ENCODE results near the gene IGFBP1. TPM values are rescaled to one million over a fixed set of nuclear protein-coding genes. Genes with fewer than 3 reads are reported as not detected.

Gene IGFBP1
- polyA plus RNA-seq, 1 of the 3 experiments (the other 2 are of a cell fraction) = not detected

DNA sequence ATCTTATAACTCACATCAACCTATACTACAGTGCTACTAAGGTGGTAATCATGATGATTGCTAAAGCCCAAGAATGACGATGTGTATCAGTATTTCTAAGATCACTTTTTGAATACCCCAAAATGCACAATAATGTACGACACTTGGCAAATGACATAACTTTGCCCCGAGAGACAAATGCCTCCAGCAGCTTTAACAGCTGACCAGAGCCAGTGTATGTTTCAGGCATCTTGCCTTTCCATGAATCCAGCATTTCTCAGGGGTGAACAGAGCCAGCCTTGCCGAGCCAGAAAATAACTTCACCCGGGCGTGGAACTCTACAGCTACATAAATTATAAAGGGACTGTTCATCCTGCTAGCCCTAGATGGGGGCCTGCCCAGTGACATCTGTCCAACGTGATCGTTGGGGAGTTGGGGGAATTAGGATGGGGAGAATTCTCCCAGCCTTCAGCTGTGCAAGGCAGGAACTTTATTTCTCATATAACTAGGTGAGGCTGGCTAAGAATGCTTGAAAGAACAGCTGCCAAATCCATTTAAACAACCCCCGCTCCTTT, 31.0 kb downstream of the IGFBP1 start:
- H4K20me1 ChIP-seq (ENCODE audit: insufficient read depth) = peaks cover 32% of the 10 kb centered on the region
- peaks cover 21 to 36% of the 10 kb centered on the region in 2 experiments for H3K4me1 ChIP-seq (ENCODE audit: control insufficient read depth in 1 of 2, insufficient read depth in 2 of 2, low read depth in 1 of 2, low read length in 1 of 2)
- H3K9ac ChIP-seq = peak overlapping the region; percentile 55
- H3K36me3 ChIP-seq (replicated peaks in 1 of 2; ENCODE audit: control insufficient read depth in 1 of 2, insufficient read depth in 2 of 2, low read length in 1 of 2) = peaks cover 5 to 36% of the 10 kb centered on the region in 2 experiments
- H3K79me2 ChIP-seq (ENCODE audit: insufficient read depth) = peaks cover 28% of the 10 kb centered on the region
- WGBS (ENCODE audit: low lambda C conversion rate) = 42% methylated on average over 9 of the region's 9 CpGs
- no peak for TF ChIP-seq RCOR1 (IDR thresholded peaks at IDR 0.05; ENCODE audit: low read length)
- no peak for TF ChIP-seq POLR2AphosphoS5 (IDR thresholded peaks at IDR 0.05; ENCODE audit: low read depth, low read length)
- TF ChIP-seq, protein P1, sequence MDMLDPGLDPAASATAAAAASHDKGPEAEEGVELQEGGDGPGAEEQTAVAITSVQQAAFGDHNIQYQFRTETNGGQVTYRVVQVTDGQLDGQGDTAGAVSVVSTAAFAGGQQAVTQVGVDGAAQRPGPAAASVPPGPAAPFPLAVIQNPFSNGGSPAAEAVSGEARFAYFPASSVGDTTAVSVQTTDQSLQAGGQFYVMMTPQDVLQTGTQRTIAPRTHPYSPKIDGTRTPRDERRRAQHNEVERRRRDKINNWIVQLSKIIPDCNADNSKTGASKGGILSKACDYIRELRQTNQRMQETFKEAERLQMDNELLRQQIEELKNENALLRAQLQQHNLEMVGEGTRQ (IDR thresholded peaks at IDR 0.05; ENCODE audit: borderline replicate concordance, low read depth, low read length) = no peak
- TF ChIP-seq NRF1 (IDR thresholded peaks at IDR 0.05; ENCODE audit: low read depth, low read length) = no peak
- TF ChIP-seq MXI1 (IDR thresholded peaks at IDR 0.05; ENCODE audit: low read depth, low read length) = no peak
- TF ChIP-seq, protein P2, sequence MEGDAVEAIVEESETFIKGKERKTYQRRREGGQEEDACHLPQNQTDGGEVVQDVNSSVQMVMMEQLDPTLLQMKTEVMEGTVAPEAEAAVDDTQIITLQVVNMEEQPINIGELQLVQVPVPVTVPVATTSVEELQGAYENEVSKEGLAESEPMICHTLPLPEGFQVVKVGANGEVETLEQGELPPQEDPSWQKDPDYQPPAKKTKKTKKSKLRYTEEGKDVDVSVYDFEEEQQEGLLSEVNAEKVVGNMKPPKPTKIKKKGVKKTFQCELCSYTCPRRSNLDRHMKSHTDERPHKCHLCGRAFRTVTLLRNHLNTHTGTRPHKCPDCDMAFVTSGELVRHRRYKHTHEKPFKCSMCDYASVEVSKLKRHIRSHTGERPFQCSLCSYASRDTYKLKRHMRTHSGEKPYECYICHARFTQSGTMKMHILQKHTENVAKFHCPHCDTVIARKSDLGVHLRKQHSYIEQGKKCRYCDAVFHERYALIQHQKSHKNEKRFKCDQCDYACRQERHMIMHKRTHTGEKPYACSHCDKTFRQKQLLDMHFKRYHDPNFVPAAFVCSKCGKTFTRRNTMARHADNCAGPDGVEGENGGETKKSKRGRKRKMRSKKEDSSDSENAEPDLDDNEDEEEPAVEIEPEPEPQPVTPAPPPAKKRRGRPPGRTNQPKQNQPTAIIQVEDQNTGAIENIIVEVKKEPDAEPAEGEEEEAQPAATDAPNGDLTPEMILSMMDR (IDR thresholded peaks at IDR 0.05) = no peak
- no peak for TF ChIP-seq NFIC (IDR thresholded peaks at IDR 0.05; ENCODE audit: borderline replicate concordance)
- TF ChIP-seq, protein P3, sequence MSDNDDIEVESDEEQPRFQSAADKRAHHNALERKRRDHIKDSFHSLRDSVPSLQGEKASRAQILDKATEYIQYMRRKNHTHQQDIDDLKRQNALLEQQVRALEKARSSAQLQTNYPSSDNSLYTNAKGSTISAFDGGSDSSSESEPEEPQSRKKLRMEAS (IDR thresholded peaks at IDR 0.05; ENCODE audit: low read depth) = no peak
- TF ChIP-seq, protein P4, sequence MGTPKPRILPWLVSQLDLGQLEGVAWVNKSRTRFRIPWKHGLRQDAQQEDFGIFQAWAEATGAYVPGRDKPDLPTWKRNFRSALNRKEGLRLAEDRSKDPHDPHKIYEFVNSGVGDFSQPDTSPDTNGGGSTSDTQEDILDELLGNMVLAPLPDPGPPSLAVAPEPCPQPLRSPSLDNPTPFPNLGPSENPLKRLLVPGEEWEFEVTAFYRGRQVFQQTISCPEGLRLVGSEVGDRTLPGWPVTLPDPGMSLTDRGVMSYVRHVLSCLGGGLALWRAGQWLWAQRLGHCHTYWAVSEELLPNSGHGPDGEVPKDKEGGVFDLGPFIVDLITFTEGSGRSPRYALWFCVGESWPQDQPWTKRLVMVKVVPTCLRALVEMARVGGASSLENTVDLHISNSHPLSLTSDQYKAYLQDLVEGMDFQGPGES (IDR thresholded peaks at IDR 0.05; ENCODE audit: low read depth, low read length) = no peak
- TF ChIP-seq FOXM1 (IDR thresholded peaks at IDR 0.05; ENCODE audit: low read depth) = no peak
- CTCF ChIA-PET = interaction anchor here (0.7 to 10.7 kb wide), 13 partner anchors 14 to 1347 kb away, joined by 3 to 291 read pairs (median 35); partner anchors contain the start of gene IGFBP1
- no peak overlapping the region for H3K27ac ChIP-seq (ENCODE audit: low read depth in 2 of 2, low read length in 1 of 2)
- H3K4me3 ChIP-seq (ENCODE audit: low read depth in 2 of 2, low read length in 1 of 2) = peak overlapping the region; percentile 58 to 72; a peak in 3 of 4 replicates
- POLR2A ChIA-PET = no interaction called here
- H3K4me2 ChIP-seq = peak overlapping the region; percentile 84
- DNase-seq = no peak
- H3K27me3 ChIP-seq (ENCODE audit: insufficient read depth) = no peaks in the 10 kb centered on the region
- no peaks in the 10 kb centered on the region for H3K9me3 ChIP-seq
- no peak overlapping the region for H2AFZ ChIP-seq (ENCODE audit: low read depth)
- no peaks in the 10 kb centered on the region for H3K9me2 ChIP-seq
- peaks cover 28% of the 10 kb centered on the region for H3F3A ChIP-seq (replicated peaks; ENCODE audit: insufficient read depth)

DNA sequence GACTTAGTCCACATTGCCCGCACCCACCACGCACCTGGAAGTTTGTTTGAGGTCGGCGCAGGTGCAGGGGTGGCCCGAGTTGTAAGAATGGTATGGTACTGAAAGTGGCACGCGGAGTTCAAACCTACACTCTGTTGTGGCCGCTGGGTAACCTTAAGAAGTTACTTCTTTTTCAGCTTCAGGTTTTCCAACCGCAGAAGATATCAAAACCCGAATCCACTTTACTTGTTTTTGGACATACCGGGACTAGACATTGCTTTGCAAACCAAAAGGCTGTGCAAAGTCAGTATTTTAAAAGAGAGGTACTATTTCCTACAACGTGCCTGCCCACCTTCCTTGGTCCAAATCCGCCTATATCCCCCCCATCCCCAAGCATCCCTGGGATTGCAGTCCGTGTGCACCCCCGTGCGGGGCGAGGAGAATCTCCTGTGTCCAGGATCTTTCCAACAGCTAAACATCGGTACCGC, 31.7 kb downstream of the IGFBP1 start:
- Histone ChIP-seq H4K20me1 (ENCODE audit: insufficient read depth) (peaks cover 32% of the 10 kb centered on the region), H3K9ac (peak overlapping the region; percentile 55), H3K4me3 (ENCODE audit: low read depth in 2 of 2, low read length in 1 of 2) (peak overlapping the region; percentile 58 to 72), H3K27me3 (ENCODE audit: insufficient read depth) (no peaks in the 10 kb centered on the region), H3K4me1 (ENCODE audit: control insufficient read depth in 1 of 2, insufficient read depth in 2 of 2, low read depth in 1 of 2, low read length in 1 of 2) (peaks cover 26 to 38% of the 10 kb centered on the region in 2 experiments), H3F3A (replicated peaks; ENCODE audit: insufficient read depth) (peaks cover 29% of the 10 kb centered on the region), H3K27ac (ENCODE audit: low read depth in 2 of 2, low read length in 1 of 2) (no peak overlapping the region), H3K9me3 (no peaks in the 10 kb centered on the region), H3K4me2 (peak overlapping the region; percentile 84), H2AFZ (ENCODE audit: low read depth) (0 out of 2 replicates have a peak overlapping the region, but pooled peaks have one; percentile 24), H3K36me3 (replicated peaks in 1 of 2; ENCODE audit: control insufficient read depth in 1 of 2, insufficient read depth in 2 of 2, low read length in 1 of 2) (peaks cover 3 to 29% of the 10 kb centered on the region in 2 experiments), H3K79me2 (ENCODE audit: insufficient read depth) (peaks cover 28% of the 10 kb centered on the region), H3K9me2 (no peaks in the 10 kb centered on the region)
- TF ChIP-seq FOSL2 (IDR thresholded peaks at IDR 0.05; ENCODE audit: borderline replicate concordance, low read depth) (no peak), MXI1 (IDR thresholded peaks at IDR 0.05; ENCODE audit: low read depth, low read length) (no peak)
- WGBS (ENCODE audit: low lambda C conversion rate) = 29% methylated on average over 19 of the region's 19 CpGs
- DNase-seq = no peak
- ChIA-PET POLR2A (no interaction called here), CTCF (interaction anchor here (0.7 to 10.7 kb wide), 12 partner anchors 11 to 1334 kb away, joined by 3 to 291 read pairs (median 26); partner anchors contain the start of gene IGFBP1)
